H1 (cell line): Measurements from ENCODE around the gene UPF3A. TPM values are rescaled to one million over a fixed set of nuclear protein-coding genes. Genes with fewer than 3 reads are reported as not detected.

Experiments
- CTCF ChIA-PET: fragments of 300-600 bp; sonication (Branson Sonifier 250); formaldehyde crosslinking; loops from one replicate; lab custom pipeline; 2021; ENCODE audit not compliant: partially characterized antibody; lab: Charles Lee
- POLR2A ChIA-PET: fragments of 300-600 bp; sonication (Branson Sonifier 250); formaldehyde crosslinking; loops from one replicate; lab custom pipeline; 2021; ENCODE audit warnings: inconsistent platforms; ENCODE audit not compliant: partially characterized antibody; lab: Charles Lee
- DNase-seq, 2 experiments: peaks; one replicate each; pipeline versions ENCODE4 v3.0.0 to v3.0.0-alpha.2; 2010 to 2022; ENCODE audit warnings: low spot score in 2 of 2, low read depth in 1 of 2, mixed read lengths in 1 of 2
- FAIRE-seq: peaks from 2 replicates; lab custom pipeline; 2011; peaks lifted over from hg19 to GRCh38; lab: Jason Lieb, UNC
- H2AFZ ChIP-seq: 2 replicates; pipeline ENCODE4 v1.8.1; 2012; ENCODE audit warnings: low read length, inconsistent platforms
- H2AK5ac ChIP-seq: 2 replicates; pipeline ENCODE4 v1.6.1; 2013; ENCODE audit warnings: low read depth, low read length
- H2BK120ac ChIP-seq: replicated peaks from 2 replicates; pipeline ENCODE3; 2013; ENCODE audit warnings: low read depth, low read length, inconsistent platforms
- H2BK12ac ChIP-seq: 2 replicates; pipeline ENCODE4 v1.6.1; 2013; ENCODE audit warnings: low read depth, low read length
- H2BK15ac ChIP-seq: 2 replicates; pipeline ENCODE4 v1.6.1; 2013; ENCODE audit warnings: low read length
- H2BK20ac ChIP-seq: 2 replicates; pipeline ENCODE4 v1.6.1; 2013; ENCODE audit warnings: low read length
- H2BK5ac ChIP-seq: 2 replicates; pipeline ENCODE4 v1.6.1; 2013; ENCODE audit warnings: low read depth, low read length
- H3K14ac ChIP-seq: 2 replicates; pipeline ENCODE4 v1.6.1; 2013; ENCODE audit warnings: inconsistent platforms; ENCODE audit not compliant: insufficient read length
- H3K18ac ChIP-seq: 2 replicates; pipeline ENCODE4 v1.6.1; 2013; ENCODE audit warnings: low read length; ENCODE audit errors: extremely low read depth
- H3K23ac ChIP-seq: 2 replicates; pipeline ENCODE4 v1.6.1; 2013; ENCODE audit warnings: inconsistent platforms; ENCODE audit not compliant: insufficient read length
- H3K23me2 ChIP-seq: 2 replicates; pipeline ENCODE4 v1.6.1; 2013; ENCODE audit warnings: low read depth, low read length
- H3K27ac ChIP-seq: 2 replicates; pipeline ENCODE4 v1.6.1; 2011; ENCODE audit warnings: low read depth, low read length, inconsistent platforms
- H3K27me3 ChIP-seq, 4 experiments: replicated peaks in 1 of 4; 1 replicate in 1 of 4; 2 replicates in 3 of 4; pipeline versions ENCODE4 v1.6.1 to v1.8.1; 2011 to 2013; ENCODE audit warnings: low read length in 3 of 4, mild to moderate bottlenecking in 3 of 4, inconsistent platforms in 2 of 4, mixed read lengths in 2 of 4, moderate library complexity in 1 of 4; ENCODE audit not compliant: control insufficient read depth in 3 of 4, insufficient read depth in 3 of 4; ENCODE audit errors: extremely low read depth in 1 of 4
- H3K36me3 ChIP-seq, 4 experiments: 2 replicates each; pipeline versions ENCODE4 v1.6.1 to v1.8.1; 2011 to 2013; ENCODE audit warnings: mild to moderate bottlenecking in 4 of 4, low read length in 3 of 4, moderate library complexity in 2 of 4, control low read depth in 1 of 4, inconsistent platforms in 1 of 4; ENCODE audit not compliant: insufficient read depth in 4 of 4, control insufficient read depth in 2 of 4
- H3K4ac ChIP-seq: replicated peaks from 2 replicates; pipeline ENCODE3; 2013; ENCODE audit warnings: low read length, low read depth, mixed read lengths, inconsistent platforms; ENCODE audit not compliant: insufficient read length
- H3K4me1 ChIP-seq, 4 experiments: replicated peaks in 1 of 4; 1 replicate in 1 of 4; 2 replicates in 3 of 4; pipeline versions ENCODE4 v1.6.1 to v1.8.1; 2011 to 2013; ENCODE audit warnings: low read length in 3 of 4, inconsistent platforms in 2 of 4, mixed read lengths in 1 of 4; ENCODE audit not compliant: insufficient read depth in 4 of 4, control insufficient read depth in 3 of 4
- H3K4me2 ChIP-seq, 2 experiments: 2 replicates each; pipeline versions ENCODE4 v1.6.1 to v1.8.1; 2011 to 2013; ENCODE audit warnings: low read depth in 2 of 2, low read length in 2 of 2, control low read depth in 1 of 2, inconsistent platforms in 1 of 2, mild to moderate bottlenecking in 1 of 2; ENCODE audit not compliant: insufficient read depth in 1 of 2
- H3K4me3 ChIP-seq, 4 experiments: fragments of 200-600, 300-600 bp in 1 of 4; sonication (generic), shearing (Covaris generic), sonication (Bioruptor Twin) in 1 of 4; 2 replicates each; pipeline versions ENCODE4 v1.5.1 to v1.8.1; 2011 to 2016; ENCODE audit warnings: low read length in 4 of 4, low read depth in 3 of 4, control low read depth in 2 of 4, inconsistent platforms in 2 of 4, mild to moderate bottlenecking in 2 of 4, mixed read lengths in 1 of 4, moderate library complexity in 1 of 4; ENCODE audit not compliant: insufficient read depth in 2 of 4; ENCODE audit errors: extremely low read depth in 1 of 4
- H3K56ac ChIP-seq: replicated peaks from 2 replicates; pipeline ENCODE3; 2013; ENCODE audit warnings: low read depth, mild to moderate bottlenecking, mixed read lengths, low read length, inconsistent platforms; ENCODE audit not compliant: insufficient read length
- H3K79me1 ChIP-seq: 2 replicates; pipeline ENCODE4 v1.6.1; 2013; ENCODE audit warnings: low read depth, low read length, control low read depth
- H3K79me2 ChIP-seq, 2 experiments: 2 replicates each; pipeline versions ENCODE4 v1.6.1 to v1.8.1; 2012 to 2013; ENCODE audit warnings: low read length in 2 of 2, mild to moderate bottlenecking in 2 of 2, inconsistent platforms in 1 of 2; ENCODE audit not compliant: insufficient read depth in 2 of 2, control insufficient read depth in 1 of 2
- H3K9ac ChIP-seq, 4 experiments: replicated peaks in 1 of 4; 1 replicate in 1 of 4; 2 replicates in 3 of 4; pipeline versions ENCODE4 v1.6.1 to v1.8.1; 2011 to 2013; ENCODE audit warnings: low read depth in 3 of 4, low read length in 3 of 4, control low read depth in 2 of 4, mild to moderate bottlenecking in 2 of 4, moderate library complexity in 2 of 4, inconsistent platforms in 1 of 4; ENCODE audit errors: extremely low read depth in 1 of 4
- H3K9me3 ChIP-seq, 2 experiments: 2 replicates each; pipeline versions ENCODE4 v1.6.1 to v1.8.1; 2012 to 2013; ENCODE audit warnings: mild to moderate bottlenecking in 2 of 2, moderate library complexity in 2 of 2, control low read depth in 1 of 2, inconsistent platforms in 1 of 2, low read depth in 1 of 2, low read length in 1 of 2, mixed read lengths in 1 of 2; ENCODE audit not compliant: insufficient read depth in 2 of 2
- H4K20me1 ChIP-seq, 2 experiments: replicated peaks in 1 of 2; 2 replicates each; pipeline versions ENCODE3 to v1.8.1; 2011 to 2013; ENCODE audit warnings: inconsistent platforms in 2 of 2, low read length in 2 of 2, mild to moderate bottlenecking in 1 of 2; ENCODE audit not compliant: insufficient read depth in 2 of 2, control insufficient read depth in 1 of 2
- H4K5ac ChIP-seq: 2 replicates; pipeline ENCODE4 v1.6.1; 2013; ENCODE audit warnings: low read length, low read depth, mixed read lengths, inconsistent platforms; ENCODE audit not compliant: insufficient read length
- H4K8ac ChIP-seq: 2 replicates; pipeline ENCODE4 v1.8.0; 2013; ENCODE audit warnings: mild to moderate bottlenecking, moderate library complexity, low read length, inconsistent platforms; ENCODE audit not compliant: insufficient read depth; ENCODE audit errors: extremely low read depth
- H4K91ac ChIP-seq: replicated peaks from 2 replicates; pipeline ENCODE3; 2013; ENCODE audit warnings: low read length, mixed read lengths, inconsistent platforms; ENCODE audit not compliant: insufficient read length
- MAFK ChIP-seq: IDR thresholded peaks from 2 replicates; pipeline ENCODE4 v1.6.1; 2012; ENCODE audit warnings: low read depth, mild to moderate bottlenecking, improper control_type of control experiment, low read length
- POLR2A ChIP-seq, 2 experiments: IDR thresholded peaks; 1 replicate in 1 of 2; 2 replicates in 1 of 2; pipeline ENCODE4 v1.6.1; 2011; ENCODE audit warnings: low read depth in 2 of 2, low read length in 2 of 2, mild to moderate bottlenecking in 2 of 2; ENCODE audit errors: control extremely low read depth in 1 of 2
- RNF2 ChIP-seq: fragments of 200-900, 300-1000 bp; sonication (generic); IDR thresholded peaks from 2 replicates; pipeline ENCODE4 v1.7.1; 2016; ENCODE audit warnings: borderline replicate concordance, low read depth, mild to moderate bottlenecking, antibody characterized with exemption, low read length; ENCODE audit not compliant: poor library complexity, severe bottlenecking; ENCODE audit errors: missing control alignments
- WGBS, 2 experiments: shearing (Covaris generic) in 1 of 2; methylation state at CpG; one replicate each; pipeline versions ENCODE4 v1.1.6 to v1.1.7; 2013 to 2015; ENCODE audit warnings: low lambda C conversion rate in 2 of 2, mixed read lengths in 2 of 2, inconsistent platforms in 1 of 2, low coverage in 1 of 2, missing lambda C conversion rate in 1 of 2; ENCODE audit not compliant: insufficient replicate concordance in 2 of 2, insufficient coverage in 1 of 2, insufficient read length in 1 of 2; ENCODE audit errors: extremely low coverage in 1 of 2, missing lambda C conversion rate in 1 of 2; 5-methylcytosine and 5-hydroxymethylcytosine counted together
- polyA plus RNA-seq, 7 experiments: library from polyadenylated mRNA; depleted of rRNA in 3 of 7; stranded (reverse) in 5 of 7; unstranded in 2 of 7; fragments of >200 nt in 5 of 7; fragments of 200-250 nt in 2 of 7; gene quantifications; 1 replicate in 5 of 7; 2 replicates in 1 of 7; 4 replicates in 1 of 7; pipeline versions ENCODE4 v1.2.1 to v1.2.3, GENCODE V29; 2011 to 2013; ENCODE audit warnings: missing spikeins in 2 of 7, mixed read lengths in 2 of 7
- total RNA-seq: library from RNA; stranded (reverse); fragmentation: NEBNext Ultra II Directional; extraction: Animal tissue kit (Norgen Biotek cat#: 25700); gene quantifications from 2 replicates; pipeline ENCODE4 v1.2.1, GENCODE V29; 2021

The UPF3A gene
- total and polyA plus RNA-seq, 2 of the 8 experiments (the other 6 are each of a cell fraction or from before 2014, with no cell fraction given) = 47.1 to 58.2 TPM

DNA sequence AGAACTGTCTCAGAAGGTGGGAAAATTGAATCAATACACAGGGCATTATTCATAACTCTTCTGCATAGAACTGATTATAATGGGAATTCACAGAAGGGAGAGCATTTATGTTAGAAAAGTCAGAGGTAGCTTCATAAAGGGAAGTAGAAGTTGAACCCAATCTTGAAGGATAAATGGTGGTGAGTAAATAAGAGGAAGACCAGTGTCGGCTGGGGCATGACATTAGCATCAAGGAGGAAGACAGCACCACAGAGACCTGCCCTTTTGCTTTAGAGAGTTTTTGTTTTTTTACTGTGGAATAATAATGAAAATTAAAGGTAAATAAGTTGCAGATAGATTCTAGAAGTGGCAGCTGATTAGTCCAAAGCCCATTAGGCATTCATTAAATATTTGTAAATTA is 24.9 kb upstream of the UPF3A start:
- CTCF ChIA-PET = interaction anchor here (1.1 kb wide), 2 partner anchors 19 to 84 kb away, joined by 3 to 4 read pairs; no protein-coding TSS in a partner anchor
- Histone ChIP-seq H2AFZ (no peak overlapping the region), H4K91ac (no peak overlapping the region), H4K8ac (no peak overlapping the region), H3K79me1 (no peaks in the 10 kb centered on the region), H3K27ac (no peak overlapping the region), H3K14ac (no peak overlapping the region), H2BK15ac (no peak overlapping the region), H3K4me2 (no peak overlapping the region; a peak in 1 of 4 replicates), H2BK12ac (no peak overlapping the region), H2AK5ac (no peak overlapping the region), H2BK5ac (no peak overlapping the region), H3K4ac (no peak overlapping the region), H3K18ac (no peak overlapping the region), H3K23me2 (no peaks in the 10 kb centered on the region), H3K9me3 (no peaks in the 10 kb centered on the region), H4K20me1 (peaks cover 2 to 6% of the 10 kb centered on the region in 2 experiments), H3K4me1 (peaks cover 0 to 8% (median 2%) of the 10 kb centered on the region in 4 experiments; a peak in 2 of 7 replicates), H3K36me3 (peaks cover 22 to 82% (median 48%) of the 10 kb centered on the region in 4 experiments), H3K23ac (no peak overlapping the region), H3K4me3 (peak overlapping the region in 1 of 4 experiments; percentile 2; a peak in 1 of 8 replicates), H2BK120ac (no peak overlapping the region), H3K9ac (no peak overlapping the region), H3K79me2 (no peaks in the 10 kb centered on the region; a peak in 1 of 4 replicates), H3K56ac (no peak overlapping the region)
- POLR2A ChIA-PET = interaction anchor here (0.9 to 7.5 kb wide), 9 partner anchors 7 to 30 kb away, joined by 3 to 44 read pairs (median 10); partner anchors contain the start of genes CDC16 and UPF3A
- DNase-seq = no peak
- FAIRE-seq = no peak
- TF ChIP-seq POLR2A (IDR thresholded peaks at IDR 0.05; ENCODE audit: control extremely low read depth in 1 of 2, low read depth in 2 of 2, low read length in 2 of 2) = no peak
- TF ChIP-seq RNF2 = no peak
- TF ChIP-seq MAFK = no peak
- TF ChIP-seq, all 59 proteins: peak for 0
- H4K5ac ChIP-seq = no peak overlapping the region
- no peak overlapping the region for H2BK20ac ChIP-seq
- 87% methylated on average over 1 of the region's 1 CpG; no CpG with 5 or more reads in 1 of the 2 experiments for WGBS, 2 experiments
- no peaks in the 10 kb centered on the region for H3K27me3 ChIP-seq
